Stimulated activated CD4-positive, alpha-beta T cell treated with anti-CD3 and anti-CD28 coated beads, Interleukin-2, amount 100 ng/mL, for 4 hours (primary cell): Measurements from ENCODE around the gene AGMO.

ENCODE experiments used
- DNase-seq: peaks from one replicate; pipeline ENCODE4 v3.0.0-alpha.2; 2020; ENCODE audit warnings: low read depth

AGMO gene

DNA sequence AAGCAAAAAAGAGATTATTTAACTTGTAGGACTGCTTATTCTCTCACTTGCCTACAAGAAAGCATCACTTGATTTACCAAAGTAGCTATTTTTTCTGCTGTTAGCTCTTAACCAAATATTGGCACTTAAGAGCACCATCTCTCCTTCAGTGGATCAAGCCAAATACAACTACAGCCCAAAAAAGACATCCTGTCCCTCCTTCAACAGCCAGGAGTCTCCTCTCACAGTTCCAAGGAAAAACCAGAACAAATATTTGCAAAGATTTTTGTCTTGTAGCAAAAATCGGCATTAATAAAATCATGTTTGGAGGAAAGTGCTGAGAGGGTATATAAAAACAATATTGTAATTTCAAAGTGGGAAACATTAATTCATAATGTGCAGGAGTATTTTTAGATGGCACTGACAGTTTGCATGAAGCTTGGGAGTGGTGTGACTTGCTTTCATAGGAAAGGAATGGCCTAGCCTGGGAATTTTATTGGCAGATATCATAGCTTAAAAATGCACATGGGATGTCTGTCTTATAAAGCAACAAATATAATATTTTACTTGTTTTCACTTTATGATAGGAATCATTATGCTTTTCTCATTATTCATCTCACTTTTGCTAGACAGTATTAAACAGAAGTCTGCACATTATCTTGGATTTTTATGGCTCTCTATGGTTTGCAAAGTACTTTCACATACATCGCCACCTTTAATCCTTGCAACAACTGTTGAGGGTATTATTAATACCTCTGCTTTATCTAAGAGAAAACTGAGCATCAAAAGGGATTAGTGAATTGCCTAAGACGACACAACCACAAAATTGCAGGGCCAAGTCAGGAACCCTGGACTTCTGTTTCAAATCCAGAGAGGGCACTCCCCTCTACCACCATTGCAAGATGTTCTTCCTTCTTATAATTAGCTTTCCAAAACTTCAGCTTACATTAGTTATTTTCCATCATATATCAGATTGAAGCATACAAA, 103.5 kb downstream of the AGMO start:
- DNase-seq, result no peak

DNA sequence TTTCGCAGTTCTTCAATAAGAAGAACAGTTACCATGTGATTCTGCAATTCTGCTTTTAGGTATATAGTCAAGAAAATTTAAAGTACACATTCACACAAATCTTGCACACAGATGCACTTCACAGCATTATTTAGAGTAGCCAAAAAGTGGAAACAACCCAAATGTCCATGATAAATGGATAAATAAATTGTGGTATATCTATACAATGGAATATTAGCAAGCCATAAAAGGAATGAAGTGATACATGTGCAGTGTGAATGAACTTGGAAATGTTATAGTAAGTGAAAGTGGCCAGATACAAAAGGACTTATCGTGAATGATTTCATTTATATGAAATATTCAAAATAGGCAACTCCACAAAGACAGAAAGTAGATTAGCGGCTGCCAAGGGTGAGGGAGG, 109.1 kb downstream of the AGMO start:
- DNase-seq, result no peak

DNA sequence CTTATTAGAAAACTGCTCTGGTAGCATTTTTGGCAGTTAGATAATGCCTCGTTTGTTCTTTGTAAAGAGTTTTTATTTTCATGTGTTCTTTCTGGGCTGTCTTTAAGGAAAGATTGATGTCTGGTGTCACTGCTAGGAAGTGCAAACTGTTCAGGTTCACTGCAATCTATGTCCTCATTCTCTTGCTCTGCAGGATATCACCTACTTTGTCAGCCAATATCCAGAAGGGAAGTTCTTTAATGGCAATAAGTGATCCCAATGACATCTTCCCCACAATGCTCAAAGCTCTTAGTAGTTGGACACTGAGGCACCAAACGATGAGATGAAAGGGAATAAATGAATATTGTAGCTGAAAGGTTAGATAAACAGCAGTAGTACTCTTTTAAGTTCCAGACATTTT, 115.1 kb downstream of the AGMO start:
- no peak for DNase-seq

DNA sequence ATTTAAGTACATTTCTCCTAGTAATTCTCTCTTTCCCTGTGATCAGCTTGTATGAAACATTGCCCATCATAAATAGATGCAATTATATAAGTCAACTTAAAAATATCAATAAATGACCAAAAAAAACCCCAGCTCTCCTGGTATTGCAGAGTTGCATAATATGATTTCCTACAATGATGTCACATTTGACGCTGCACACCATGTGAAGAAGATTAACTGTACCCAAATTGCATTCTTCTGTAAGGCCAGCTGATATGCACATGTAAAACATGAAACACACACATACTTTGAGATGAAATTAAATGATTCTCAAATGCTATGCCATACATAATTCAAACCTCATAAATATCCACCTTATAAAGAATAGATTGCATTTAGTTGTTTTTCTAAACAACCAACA, 115.5 kb downstream of the AGMO start:
- DNase-seq, result no peak

DNA sequence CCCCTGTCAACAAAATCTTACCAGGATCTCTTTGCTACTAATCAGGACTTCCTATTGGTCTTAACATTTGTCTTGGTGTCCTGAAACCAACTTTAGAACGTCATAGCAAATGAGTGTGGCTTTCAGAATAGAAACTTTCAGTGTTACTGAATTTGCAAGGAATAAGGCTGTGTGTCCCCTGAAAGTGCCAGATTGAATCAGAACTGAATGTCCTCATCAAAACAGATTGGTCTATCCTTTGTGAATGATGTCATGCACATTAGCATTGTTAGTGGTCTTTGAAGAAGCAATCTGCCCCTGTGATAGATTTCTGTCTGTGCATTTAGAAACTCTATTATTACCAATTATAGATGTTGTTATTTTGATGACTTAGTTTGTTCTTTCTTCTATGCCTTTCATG, 119.9 kb downstream of the AGMO start:
- no peak for DNase-seq

DNA sequence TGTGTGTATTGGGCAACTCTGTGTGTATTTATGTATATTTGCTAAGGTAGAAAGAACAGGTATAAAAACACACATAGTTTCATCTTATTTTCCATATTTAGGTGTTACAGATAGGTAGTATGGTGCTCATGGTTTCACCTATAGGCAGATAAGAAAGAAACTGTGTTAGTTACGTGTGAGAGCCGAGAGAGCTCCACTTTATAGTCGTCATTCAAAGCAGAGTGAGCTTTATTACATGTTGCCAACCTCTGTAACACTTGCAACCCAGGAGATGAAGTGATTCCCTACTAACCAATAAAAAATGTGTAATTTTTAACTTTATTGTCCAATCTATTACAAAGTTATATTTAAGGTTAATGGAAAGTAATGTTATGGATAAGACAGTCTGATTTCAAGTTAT, 121.3 kb downstream of the AGMO start:
- DNase-seq, result no peak

DNA sequence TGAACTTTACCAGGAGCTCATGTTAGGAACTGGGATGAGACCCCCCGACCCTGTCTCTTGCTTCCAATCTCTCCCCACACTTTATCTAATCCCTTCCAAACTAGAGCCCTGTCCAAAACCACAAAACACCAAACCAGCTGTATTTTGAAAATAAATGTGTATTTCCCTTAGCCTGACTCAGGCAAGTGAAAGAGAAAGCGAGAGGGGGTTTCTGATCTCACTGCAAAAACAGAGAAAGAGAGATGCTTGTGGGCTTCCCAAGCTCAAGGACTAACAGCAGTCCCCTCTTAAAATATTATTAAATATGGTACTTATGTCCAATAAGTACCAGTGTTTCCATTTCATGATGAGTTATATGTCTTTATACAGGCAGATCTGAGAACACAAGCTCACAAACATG, 122.0 kb downstream of the AGMO start:
- DNase-seq, result no peak

DNA sequence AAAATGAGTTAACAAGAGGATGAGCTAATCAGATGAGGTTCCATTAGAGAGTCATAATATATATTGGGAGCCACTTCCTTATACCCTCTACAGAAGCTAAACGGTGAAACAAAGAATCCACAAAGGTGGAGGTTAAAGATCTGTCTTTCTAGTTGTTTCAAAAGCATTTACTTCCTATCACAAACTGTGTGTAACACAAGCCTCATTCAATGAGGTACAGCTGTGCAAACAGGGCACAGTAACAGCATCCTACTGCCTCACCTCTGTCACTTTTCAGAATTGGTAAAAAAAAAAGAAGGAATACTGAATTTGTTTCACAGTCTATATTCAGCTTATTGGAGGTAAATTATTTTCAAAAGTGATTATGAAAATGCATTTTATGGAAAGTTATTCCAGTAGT, 128.7 kb downstream of the AGMO start:
- no peak for DNase-seq

DNA sequence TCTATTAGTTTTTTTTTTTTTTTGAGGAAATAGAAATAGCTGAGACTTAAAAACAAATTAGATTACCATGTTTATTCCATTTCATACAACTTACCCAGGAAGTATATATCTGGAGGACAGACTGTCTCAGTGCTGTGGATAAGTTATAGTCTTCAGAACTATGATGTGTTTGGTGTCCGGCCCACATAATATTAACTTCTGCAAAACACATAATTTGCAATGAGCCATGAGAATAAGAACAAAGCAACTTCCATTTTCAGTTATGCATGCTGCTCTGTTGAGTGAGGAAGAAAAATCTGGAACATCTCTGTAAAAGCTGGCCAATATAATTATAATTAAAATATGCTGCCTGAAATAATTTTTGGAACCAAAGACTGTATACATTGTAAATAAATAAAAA, 130.9 kb downstream of the AGMO start:
- DNase-seq, result no peak

DNA sequence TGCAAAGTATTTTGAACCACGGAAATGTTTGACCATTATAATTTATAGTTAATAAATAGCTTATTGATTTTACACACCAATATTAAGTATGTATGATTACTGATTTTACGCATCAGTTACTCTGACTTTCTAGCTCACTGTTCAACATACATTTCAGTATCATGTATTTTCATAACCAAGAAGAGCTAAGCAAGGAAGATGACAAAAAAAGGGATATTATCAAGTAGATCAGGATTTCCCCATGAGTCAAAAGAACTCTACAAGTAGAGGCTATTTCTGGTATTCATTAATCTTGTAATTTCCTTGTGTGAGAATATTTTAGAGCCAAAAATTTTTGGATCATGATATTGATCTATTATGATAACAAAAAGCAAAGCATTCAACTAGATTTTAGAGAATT, 131.6 kb downstream of the AGMO start:
- DNase-seq, result no peak

DNA sequence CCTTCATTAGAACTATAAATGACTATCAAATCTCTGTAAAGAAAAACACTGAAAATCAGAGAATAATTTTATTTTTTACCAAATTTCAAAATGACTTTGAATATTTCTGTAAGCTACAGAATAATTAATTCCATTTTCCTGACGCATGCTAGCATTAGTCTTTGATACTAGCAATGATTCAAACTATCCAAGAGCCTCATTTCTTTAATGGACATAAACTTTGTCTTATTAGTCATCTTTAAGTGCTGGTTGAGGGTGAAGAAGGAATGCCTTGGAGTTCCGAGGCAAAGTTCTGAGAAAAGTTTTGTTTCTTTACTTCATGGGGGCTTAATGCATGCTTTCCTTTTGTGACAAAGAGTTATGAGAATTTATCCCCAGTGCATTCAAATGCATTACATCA, 137.3 kb downstream of the AGMO start:
- no peak for DNase-seq

DNA sequence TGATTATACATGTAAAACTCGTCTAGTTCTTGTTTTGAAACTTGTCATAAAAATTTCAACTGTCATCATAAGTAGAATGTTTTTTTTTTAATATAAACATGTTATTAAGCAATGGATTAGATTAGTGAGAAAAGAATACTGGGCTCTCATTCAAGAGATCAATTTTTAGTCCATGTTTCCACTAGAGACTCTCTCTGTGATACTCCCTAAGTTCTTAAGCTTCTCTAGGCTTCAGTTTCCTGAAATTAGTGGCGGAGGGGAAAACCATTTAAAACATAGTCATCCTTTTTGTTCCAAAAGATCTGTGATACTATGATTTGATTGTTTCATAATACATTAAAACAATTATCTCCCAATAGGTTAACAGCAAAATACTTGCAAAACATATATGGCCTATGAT, 142.2 kb downstream of the AGMO start:
- DNase-seq, result no peak

DNA sequence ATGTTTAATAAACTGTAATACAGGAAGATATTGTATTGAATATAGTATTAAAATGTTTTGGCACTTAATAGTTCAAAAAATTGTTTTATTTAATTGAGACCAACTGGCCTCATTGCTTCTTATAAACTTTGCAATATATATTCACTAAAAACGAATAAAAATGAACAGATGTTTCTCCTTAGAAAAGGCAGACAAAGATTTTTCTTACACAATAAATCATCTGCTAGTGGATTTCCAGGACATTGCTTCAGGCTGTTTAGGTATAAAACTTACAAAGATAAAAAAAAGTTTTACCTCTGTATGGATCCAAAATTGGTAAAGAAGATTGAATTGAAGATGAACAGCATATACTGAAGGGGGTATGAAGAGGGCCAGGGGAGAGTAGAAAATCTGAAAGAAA, 143.6 kb downstream of the AGMO start:
- no peak for DNase-seq

DNA sequence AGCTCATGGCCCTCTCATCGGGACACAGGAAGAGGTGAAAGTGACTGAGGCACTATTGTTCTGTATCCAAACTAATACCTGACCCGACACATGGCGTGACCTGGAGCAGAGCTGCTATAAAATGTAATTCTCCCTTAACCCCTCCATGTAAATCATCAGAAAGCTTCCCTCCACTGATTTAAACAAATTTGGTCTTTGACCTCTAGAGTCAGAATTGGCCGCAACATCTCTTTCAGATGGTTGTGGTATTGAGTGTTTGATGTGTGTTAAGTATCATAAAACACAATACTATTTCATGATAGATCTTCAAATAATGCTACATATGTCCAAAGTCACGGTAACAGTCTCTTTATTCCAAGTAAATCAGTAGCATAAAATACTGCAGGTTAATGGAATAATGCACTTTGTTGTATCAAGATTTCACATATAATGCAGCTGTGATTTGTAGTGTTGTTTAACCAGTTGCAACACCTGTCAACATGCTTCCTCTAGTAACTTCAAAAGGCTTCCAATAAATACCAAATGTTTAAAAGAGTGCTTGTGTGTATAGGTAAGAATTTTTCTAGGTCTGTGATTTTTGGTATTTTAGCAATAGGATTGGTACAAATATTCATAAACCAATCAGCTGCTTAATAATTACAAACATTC, 144.3 kb downstream of the AGMO start:
- no peak for DNase-seq

DNA sequence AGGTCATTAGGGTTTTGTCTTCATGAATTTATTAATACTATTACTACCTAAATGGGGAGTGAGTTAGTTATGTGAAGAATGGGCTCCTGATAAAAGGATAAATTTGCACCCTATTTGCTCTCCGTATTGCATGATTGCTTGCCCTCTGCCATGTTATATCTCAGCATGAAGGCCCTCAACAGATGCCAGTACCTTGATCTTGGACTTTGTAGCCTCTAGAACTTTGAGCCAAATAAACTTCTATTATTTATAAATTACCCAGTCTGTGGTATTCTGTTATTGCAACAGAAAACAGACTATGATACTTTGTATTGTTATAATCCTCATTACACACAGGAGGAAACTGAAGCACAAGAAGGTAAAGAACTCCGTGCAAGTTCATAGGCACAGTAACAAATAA, 150.8 kb downstream of the AGMO start:
- no peak for DNase-seq

DNA sequence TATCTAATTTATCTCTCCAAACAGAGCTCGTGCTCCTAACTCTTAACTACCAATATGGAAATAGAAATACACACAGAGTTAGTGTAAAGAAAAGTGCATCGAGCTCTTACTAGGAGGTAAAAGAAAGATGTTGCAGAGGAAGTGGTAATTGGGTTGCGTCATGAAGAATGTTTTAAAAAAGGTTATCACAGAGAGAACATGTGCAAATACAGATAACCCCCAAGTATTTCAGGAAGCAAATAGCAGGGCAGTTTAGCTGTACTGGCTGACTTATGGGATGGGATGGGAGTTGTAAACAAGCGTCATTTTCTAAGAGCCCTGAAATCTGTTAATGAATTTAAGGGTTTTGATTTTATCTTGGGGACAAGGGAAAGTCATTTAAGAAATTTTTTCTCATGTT, 153.9 kb downstream of the AGMO start:
- DNase-seq, result no peak

DNA sequence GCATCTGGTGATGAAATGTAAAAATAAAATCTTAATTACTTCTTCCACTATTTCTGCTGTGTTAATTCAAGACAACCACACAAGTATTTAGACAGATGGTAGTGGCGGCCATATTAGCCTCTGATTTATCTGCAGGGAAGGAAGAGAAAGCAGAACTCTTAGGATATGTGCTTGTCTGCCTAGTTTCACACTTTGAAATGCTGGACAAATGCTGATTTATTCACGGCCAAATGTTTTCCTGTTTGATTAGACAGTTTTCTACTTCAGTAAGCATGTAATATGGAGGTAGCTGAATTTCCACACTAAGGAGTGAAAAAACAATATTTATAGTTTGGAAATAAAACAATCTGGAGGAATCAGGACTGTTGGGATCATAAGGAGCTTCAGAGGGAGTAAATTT, 158.1 kb downstream of the AGMO start:
- no peak for DNase-seq

DNA sequence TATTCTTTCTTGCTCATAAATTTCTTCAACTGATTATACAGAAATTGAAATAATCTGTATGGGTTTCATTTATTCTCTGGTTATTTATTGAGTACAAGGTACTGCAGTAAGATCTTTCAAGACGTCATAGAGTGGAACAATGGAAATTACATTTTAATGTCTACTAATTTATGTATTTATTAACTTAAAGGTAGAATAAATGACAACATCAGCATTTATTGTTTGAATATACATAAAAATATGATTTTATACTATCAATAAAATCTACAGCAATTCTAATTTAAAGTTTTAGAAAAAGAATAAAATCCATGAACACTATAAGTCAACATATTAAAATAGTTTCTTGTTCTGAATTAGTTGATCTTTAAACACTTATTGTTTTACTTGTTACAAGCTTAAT, 158.5 kb downstream of the AGMO start:
- no peak for DNase-seq

DNA sequence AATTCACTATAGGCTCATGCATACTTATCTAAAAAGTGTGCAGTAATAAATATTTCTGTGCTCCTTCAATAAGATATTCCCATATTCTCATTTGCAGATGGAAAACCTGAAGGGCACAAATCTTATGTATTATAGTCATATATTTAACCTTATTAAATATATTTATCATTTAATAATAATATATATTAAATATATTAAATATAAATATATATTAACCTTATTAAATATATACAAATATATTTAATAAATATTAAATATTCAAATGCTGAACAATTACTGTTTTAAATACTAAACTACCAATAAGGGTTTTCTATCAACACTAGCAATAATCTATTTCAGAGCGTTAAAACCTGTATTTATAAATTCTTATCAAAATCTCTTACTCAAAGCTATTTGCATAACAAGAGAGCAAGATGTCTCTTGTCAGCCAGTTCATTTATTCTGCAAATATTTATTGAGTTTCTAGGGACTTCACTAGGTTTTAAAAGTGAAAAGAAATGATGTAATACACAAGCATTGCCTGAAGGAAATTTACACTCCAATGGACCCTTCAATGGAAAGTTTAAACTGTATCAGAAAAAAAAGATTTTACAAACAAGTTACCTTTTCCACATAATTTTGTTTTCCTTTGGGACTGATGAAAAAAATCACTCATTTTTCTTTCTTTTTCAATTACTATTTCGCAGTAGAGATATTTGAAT, 159.2 kb downstream of the AGMO start:
- no peak for DNase-seq

DNA sequence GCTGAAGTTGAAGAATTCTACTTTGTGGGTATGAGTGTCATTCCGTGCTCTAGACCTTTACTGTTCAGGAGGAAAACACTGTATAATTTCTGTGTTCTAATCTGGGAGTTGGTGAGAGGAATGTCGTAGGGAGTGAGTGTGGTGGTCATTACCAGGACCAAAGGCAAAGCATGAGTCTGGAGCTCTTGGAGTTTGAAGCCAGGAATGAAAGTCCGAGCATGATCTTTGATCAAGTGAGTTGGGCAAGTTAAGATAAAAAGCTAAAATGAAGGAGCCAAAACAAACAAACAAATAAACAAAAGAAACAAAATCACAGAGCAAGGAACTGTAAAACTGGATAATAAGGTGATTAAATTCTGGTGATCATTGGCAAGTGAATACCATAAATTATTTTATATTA, 161.4 kb downstream of the AGMO start:
- DNase-seq, result no peak

DNA sequence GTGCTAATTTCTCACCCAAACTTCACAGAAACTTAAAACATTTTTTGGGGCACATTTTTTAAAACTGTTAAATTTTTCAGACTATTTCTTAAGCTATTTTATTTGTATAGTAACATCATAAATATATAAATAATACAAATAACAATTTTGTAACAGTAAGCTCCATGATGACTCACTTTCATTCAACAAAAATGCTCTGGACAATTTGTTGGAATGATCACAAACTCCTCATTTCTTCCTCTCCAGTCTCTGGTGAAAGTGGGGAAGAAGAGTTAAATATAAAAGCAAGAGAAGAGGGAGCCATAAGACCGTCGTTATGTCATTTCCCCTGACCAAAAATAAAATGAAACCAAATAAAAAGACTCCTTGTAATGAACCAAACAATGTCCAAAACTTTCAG, 162.4 kb downstream of the AGMO start:
- DNase-seq, result no peak

DNA sequence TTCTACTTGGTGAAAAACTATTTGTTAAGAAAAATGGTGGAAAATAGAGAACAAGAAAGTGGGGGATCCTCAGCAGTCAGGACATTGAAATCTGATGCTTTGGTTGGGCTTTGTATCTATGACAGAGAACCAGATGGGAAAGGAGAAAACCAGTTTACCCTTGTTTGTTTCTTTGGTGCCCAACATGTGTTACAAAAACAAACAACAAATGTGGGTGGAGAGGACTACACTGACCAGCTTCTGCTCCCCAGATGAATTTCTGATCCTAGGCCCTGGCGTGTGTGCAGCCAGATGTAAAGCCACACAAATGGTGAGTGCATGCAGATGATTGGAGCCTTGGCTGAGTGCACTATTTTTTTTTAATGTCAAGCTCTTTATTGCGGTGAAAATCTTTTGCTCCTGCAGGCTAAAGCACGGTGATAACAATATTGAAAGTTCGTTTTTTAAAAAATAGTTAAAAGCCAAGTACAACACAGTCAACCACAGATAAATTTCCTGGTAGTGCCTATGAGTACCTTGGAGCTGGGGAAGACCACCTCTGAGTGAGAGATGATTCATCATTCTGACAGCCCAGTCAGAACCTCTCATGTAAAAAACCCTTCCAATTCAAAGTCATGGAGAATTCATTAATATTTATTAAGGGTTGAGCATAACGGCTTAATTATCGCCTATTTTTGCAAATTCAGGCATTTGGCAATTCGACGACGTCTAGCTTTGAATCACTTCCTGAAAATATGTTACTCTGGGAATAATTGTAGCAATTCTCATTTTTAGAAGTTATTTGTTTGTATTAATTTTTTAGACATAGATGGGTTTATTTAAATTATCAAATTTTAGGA, 163.7 kb downstream of the AGMO start:
- no peak for DNase-seq
